HepG2 (cell line): ENCODE results near the gene VWC2L. TPM values are rescaled to one million over a fixed set of nuclear protein-coding genes. Genes with fewer than 3 reads are reported as not detected.

ENCODE experiments used
- ATAC-seq: fragments of 200-7000 bp; cut with Tn5 transposase; 3 replicates; pipeline ENCODE4 v1.9.1; 2020; ENCODE audit warnings: mild to moderate bottlenecking, moderate library complexity
- BruUV-seq: library from RNA; stranded (reverse); fragments of 400-500 nt; replicated peaks from 2 replicates; lab custom pipeline; 2021; lab: Mats Ljungman, UMichigan
- CTCF ChIA-PET: fragments of 300-600 bp; formaldehyde crosslinking; extraction: SDS; loops from one replicate; lab custom pipeline; 2021; ENCODE audit warnings: low total read pairs, inconsistent platforms, low intra/inter-chr PET ratio; lab: Yijun Ruan, JAX
- POLR2A ChIA-PET: fragments of 350-600 bp; sonication (Branson Sonifier 250); formaldehyde crosslinking; loops from one replicate; lab custom pipeline; 2020; ENCODE audit warnings: antibody characterized with exemption, inconsistent platforms; lab: Yijun Ruan, JAX
- DNase-seq: peaks from one replicate; pipeline ENCODE4 v3.0.0-alpha.2; 2015; ENCODE audit warnings: low spot score
- FAIRE-seq: peaks from 3 replicates; lab custom pipeline; 2011; peaks lifted over from hg19 to GRCh38; lab: Jason Lieb, UNC
- H2AFZ ChIP-seq: one replicate; pipeline ENCODE4 v1.6.1; 2011; ENCODE audit warnings: low read length, inconsistent platforms
- H3K27ac ChIP-seq: fragments of 300-600 bp; 3 replicates; pipeline ENCODE4 v1.8.0; 2011; ENCODE audit warnings: mixed run types, mild to moderate bottlenecking, mixed read lengths, low read length, inconsistent platforms; ENCODE audit not compliant: insufficient read depth; ENCODE audit errors: extremely low read length
- H3K27me3 ChIP-seq, 2 experiments: fragments of 200-600 bp in 1 of 2; 2 replicates in 1 of 2; 3 replicates in 1 of 2; pipeline versions ENCODE4 v1.6.0 to v1.8.0; 2011; ENCODE audit warnings: low read length in 2 of 2, mild to moderate bottlenecking in 2 of 2, moderate library complexity in 2 of 2, inconsistent platforms in 1 of 2; ENCODE audit not compliant: insufficient read depth in 2 of 2, control insufficient read depth in 1 of 2
- H3K36me3 ChIP-seq, 2 experiments: fragments of 200-600 bp in 1 of 2; replicated peaks in 1 of 2; 2 replicates in 1 of 2; 3 replicates in 1 of 2; pipeline versions ENCODE4 v1.5.1 to v1.8.0; 2011; ENCODE audit warnings: low read length in 2 of 2, inconsistent platforms in 1 of 2; ENCODE audit not compliant: insufficient read depth in 2 of 2, control insufficient read depth in 1 of 2
- H3K4me1 ChIP-seq: 2 replicates; pipeline ENCODE4 v1.5.1; 2012; ENCODE audit warnings: low read length, inconsistent platforms; ENCODE audit not compliant: insufficient read depth
- H3K4me2 ChIP-seq: 2 replicates; pipeline ENCODE4 v1.6.0; 2011; ENCODE audit warnings: low read depth, low read length, inconsistent platforms
- H3K4me3 ChIP-seq, 3 experiments: fragments of 200-600 bp in 1 of 3; sonication (generic), shearing (Covaris generic) in 1 of 3; replicated peaks in 1 of 3; 2 replicates each; pipeline ENCODE4 v1.5.1; 2011 to 2016; ENCODE audit warnings: low read length in 3 of 3, inconsistent platforms in 2 of 3, low read depth in 2 of 3, mild to moderate bottlenecking in 2 of 3, control low read depth in 1 of 3, mixed read lengths in 1 of 3; ENCODE audit not compliant: insufficient read depth in 1 of 3
- H3K79me2 ChIP-seq: one replicate; pipeline ENCODE4 v1.6.1; 2011; ENCODE audit warnings: low read length, inconsistent platforms; ENCODE audit not compliant: insufficient read depth
- H3K9ac ChIP-seq: 2 replicates; pipeline ENCODE4 v1.6.0; 2011; ENCODE audit warnings: mild to moderate bottlenecking, low read depth, low read length, inconsistent platforms; ENCODE audit not compliant: insufficient read depth
- H3K9me3 ChIP-seq: 2 replicates; pipeline ENCODE4 v1.5.1; 2012; ENCODE audit warnings: mild to moderate bottlenecking, low read length
- H4K20me1 ChIP-seq: 2 replicates; pipeline ENCODE4 v1.6.0; 2011; ENCODE audit warnings: inconsistent platforms, mild to moderate bottlenecking, low read length, moderate library complexity; ENCODE audit not compliant: insufficient read depth
- FLYWCH1 ChIP-seq: sonication (generic); formaldehyde crosslinking; IDR thresholded peaks from 2 replicates; pipeline ENCODE4 v1.8.1; 2023; ENCODE audit warnings: mild to moderate bottlenecking, missing genetic modification reagents
- GLI4 ChIP-seq: sonication (generic); formaldehyde crosslinking; IDR thresholded peaks from 2 replicates; pipeline ENCODE4 v1.5.1; 2020; ENCODE audit warnings: missing genetic modification reagents, mild to moderate bottlenecking, moderate library complexity, borderline replicate concordance
- HDAC6 ChIP-seq: fragments of 200-600 bp; sonication (generic); IDR thresholded peaks from 2 replicates; pipeline ENCODE4 v1.7.0; 2017; ENCODE audit warnings: mild to moderate bottlenecking, antibody characterized with exemption, low read length, low read depth
- PHF5A ChIP-seq: IDR thresholded peaks from one replicate; pipeline ENCODE4 v1.6.1; 2018; ENCODE audit warnings: low read depth, missing genetic modification reagents; ENCODE audit not compliant: unreplicated experiment
- RBM22 ChIP-seq: fragments of 200-400 bp; formaldehyde crosslinking; optimal IDR thresholded peaks from 2 replicates; pipeline ENCODE3; 2017; ENCODE audit warnings: mild to moderate bottlenecking, low read length, moderate library complexity
- RFX1 ChIP-seq: fragments of 450-650 bp; IDR thresholded peaks from 2 replicates; pipeline ENCODE4 v1.6.1; 2017
- RFXANK ChIP-seq: IDR thresholded peaks from 2 replicates; pipeline ENCODE4 v1.6.1; 2016
- ZMYM3 ChIP-seq: sonication (generic); formaldehyde crosslinking; IDR thresholded peaks from 2 replicates; pipeline ENCODE4 v1.5.1; 2020; ENCODE audit warnings: mild to moderate bottlenecking, missing genetic modification reagents
- ZNF12 ChIP-seq: sonication (generic); formaldehyde crosslinking; IDR thresholded peaks from 2 replicates; pipeline ENCODE4 v1.5.0; 2020; ENCODE audit warnings: missing genetic modification reagents
- ZNF292 ChIP-seq: sonication (generic); formaldehyde crosslinking; IDR thresholded peaks from 2 replicates; pipeline ENCODE4 v1.8.1; 2022; ENCODE audit warnings: mild to moderate bottlenecking, low read depth, missing genetic modification reagents, borderline replicate concordance
- ZNF431 ChIP-seq: sonication (generic); formaldehyde crosslinking; IDR thresholded peaks from 2 replicates; pipeline ENCODE4 v1.9.0; 2022; ENCODE audit warnings: missing genetic modification reagents, low read depth, mild to moderate bottlenecking, borderline replicate concordance
- ZNF446 ChIP-seq: sonication (generic); formaldehyde crosslinking; IDR thresholded peaks from 2 replicates; pipeline ENCODE4 v1.5.0; 2020; ENCODE audit warnings: mild to moderate bottlenecking, missing genetic modification reagents
- ZNF775 ChIP-seq: sonication (generic); formaldehyde crosslinking; IDR thresholded peaks from 2 replicates; pipeline ENCODE4 v1.4.0; 2020; ENCODE audit warnings: missing genetic modification reagents, mild to moderate bottlenecking, moderate library complexity, borderline replicate concordance
- ZNF878 ChIP-seq: sonication (generic); formaldehyde crosslinking; IDR thresholded peaks from 2 replicates; pipeline ENCODE4 v1.8.1; 2023; ENCODE audit warnings: mild to moderate bottlenecking, missing genetic modification reagents, moderate library complexity
- WGBS: methylation state at CpG from one replicate; pipeline ENCODE4 v1.1.6; 2017; ENCODE audit warnings: low lambda C conversion rate; 5-methylcytosine and 5-hydroxymethylcytosine counted together
- in situ Hi-C: cut with HindIII; loops from 2 replicates; pipeline ENCODE4 v1.10.0; 2017; ENCODE audit warnings: low pct_unique_long_range_greater_than_20kb; ENCODE audit not compliant: extremely low pct_ligation_motif_present
- intact Hi-C: fragments of 100-400 bp; cut with micrococcal nuclease; formaldehyde crosslinking; loops from one replicate; pipeline ENCODE4 v1.10.0; 2022; ENCODE audit not compliant: unreplicated experiment
- polyA plus RNA-seq, 8 experiments: library from polyadenylated mRNA; depleted of rRNA in 3 of 8; stranded (reverse) in 7 of 8; unstranded in 1 of 8; fragments of >200 nt; fragmentation: Illumina TruSeq in 4 of 8; extraction: Trizol in 4 of 8; gene quantifications; 2 replicates each; pipeline versions ENCODE4 v1.2.1 to v1.2.3, GENCODE V29; 2011 to 2016; ENCODE audit warnings: low read depth in 4 of 8, missing spikeins in 1 of 8, mixed read lengths in 1 of 8; ENCODE audit not compliant: insufficient read depth in 1 of 8
- total RNA-seq, 5 experiments: library from RNA; depleted of rRNA; stranded (reverse); fragments of >200 nt; fragmentation: Illumina TruSeq; extraction: Trizol; gene quantifications; 2 replicates each; pipeline ENCODE4 v1.2.3, GENCODE V29; 2016; ENCODE audit warnings: low read depth in 1 of 5
- TF ChIP-seq, protein P1 (sequence below), 2 experiments: sonication (generic) in 1 of 2; formaldehyde crosslinking in 1 of 2; IDR thresholded peaks; 2 replicates each; pipeline versions ENCODE4 v1.5.1 to v1.6.1; 2011 to 2020; ENCODE audit warnings: borderline replicate concordance in 1 of 2, low read depth in 1 of 2, low read length in 1 of 2, mild to moderate bottlenecking in 1 of 2, missing genetic modification reagents in 1 of 2, moderate library complexity in 1 of 2

The VWC2L gene
- total and polyA plus RNA-seq, 2 of the 13 experiments (the other 11 are each of a cell fraction or from before 2014, with no cell fraction given), result not detected

DNA sequence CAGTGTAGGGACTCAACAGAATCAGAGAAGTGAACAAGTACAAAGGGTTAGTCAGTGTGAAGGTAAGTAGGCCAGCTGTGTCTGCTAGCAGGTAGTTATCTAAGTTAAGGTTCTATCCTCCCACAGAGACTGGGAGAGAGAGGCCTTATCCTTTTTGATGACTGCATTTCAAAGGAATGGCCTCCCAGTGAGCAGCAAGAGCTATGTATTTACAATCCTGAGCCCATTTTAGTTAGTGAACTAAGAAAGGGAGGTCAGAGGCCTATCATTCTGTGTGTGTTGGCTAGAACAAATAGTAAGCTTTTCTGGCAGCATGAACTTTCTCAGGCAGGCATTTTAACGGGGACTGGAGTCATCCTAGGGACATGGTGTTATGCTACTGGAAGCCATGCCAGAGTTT, 182.9 kb downstream of the VWC2L start:
- Histone ChIP-seq H3K27me3 (no peaks in the 10 kb centered on the region), H3K4me1 (no peaks in the 10 kb centered on the region), H3K4me2 (no peak overlapping the region), H3K4me3 (no peak overlapping the region), H2AFZ (no peak overlapping the region), H4K20me1 (no peaks in the 10 kb centered on the region), H3K9ac (no peak overlapping the region), H3K27ac (no peak overlapping the region), H3K36me3 (no peaks in the 10 kb centered on the region), H3K9me3 (no peaks in the 10 kb centered on the region), H3K79me2 (no peaks in the 10 kb centered on the region)
- POLR2A ChIA-PET, result no interaction called here
- DNase-seq (peak; percentile 53), ATAC-seq (peak; percentile 43; the same call in 1 of the 3 replicates), FAIRE-seq (no peak)
- in situ Hi-C loops (no loop called here), intact Hi-C loops (loop anchor here (2.0 kb wide), 1 partner anchor 1343 kb away; no protein-coding TSS in a partner anchor)
- CTCF ChIA-PET, result no interaction called here
- WGBS, result 0% methylated on average over 1 of the region's 1 CpG
- BruUV-seq, result no TSS peak
- TF ChIP-seq HDAC6 (no peak), ZNF431 (CRISPR knock-in tag) (no peak), ZMYM3 (CRISPR knock-in tag) (no peak), FLYWCH1 (no peak), ZNF446 (CRISPR knock-in tag) (no peak), RBM22 (no peak), RFX1 (no peak), GLI4 (CRISPR knock-in tag) (no peak), ZNF12 (CRISPR knock-in tag) (no peak), ZNF878 (no peak), ZNF775 (no peak), ZNF292 (CRISPR knock-in tag) (no peak), PHF5A (no peak), RFXANK (CRISPR knock-in tag) (no peak)
- TF ChIP-seq, protein P1, sequence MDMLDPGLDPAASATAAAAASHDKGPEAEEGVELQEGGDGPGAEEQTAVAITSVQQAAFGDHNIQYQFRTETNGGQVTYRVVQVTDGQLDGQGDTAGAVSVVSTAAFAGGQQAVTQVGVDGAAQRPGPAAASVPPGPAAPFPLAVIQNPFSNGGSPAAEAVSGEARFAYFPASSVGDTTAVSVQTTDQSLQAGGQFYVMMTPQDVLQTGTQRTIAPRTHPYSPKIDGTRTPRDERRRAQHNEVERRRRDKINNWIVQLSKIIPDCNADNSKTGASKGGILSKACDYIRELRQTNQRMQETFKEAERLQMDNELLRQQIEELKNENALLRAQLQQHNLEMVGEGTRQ (IDR thresholded peaks at IDR 0.05; ENCODE audit: low read depth, low read length), result no peak
- TF ChIP-seq, protein P1 (CRISPR knock-in tag; IDR thresholded peaks at IDR 0.05; ENCODE audit: borderline replicate concordance), result no peak
